Neural progenitor cell (in vitro differentiated cells): ENCODE data around the gene VOPP1. TPM values are rescaled to one million over a fixed set of nuclear protein-coding genes. Genes with fewer than 3 reads are reported as not detected.
"Not testable (repeated sequence)": the region's sequence is repeated elsewhere in the genome, so short reads cannot be mapped to it uniquely, and the experiment has no call there.

ENCODE experiments used
- DNase-seq: peaks from one replicate; pipeline ENCODE4 v3.0.0-alpha.2; 2016; ENCODE audit warnings: low spot score
- H2AFZ ChIP-seq: fragments of 200-600 bp; sonication (generic); replicated peaks from 2 replicates; pipeline ENCODE4 v1.6.1; 2016; ENCODE audit warnings: antibody characterized with exemption
- H3F3A ChIP-seq: fragments of 200-600 bp; sonication (generic); 2 replicates; pipeline ENCODE4 v1.6.1; 2016; ENCODE audit warnings: antibody characterized with exemption, low read depth
- H3K27ac ChIP-seq: fragments of 200-600 bp; sonication (generic); 2 replicates; pipeline ENCODE4 v1.5.1; 2016; ENCODE audit warnings: mild to moderate bottlenecking
- H3K27me3 ChIP-seq: fragments of 200-600 bp; sonication (generic); 2 replicates; pipeline ENCODE4 v1.6.1; 2016; ENCODE audit warnings: mild to moderate bottlenecking, moderate library complexity
- H3K36me3 ChIP-seq: fragments of 200-600 bp; sonication (generic); 2 replicates; pipeline ENCODE4 v1.5.1; 2016
- H3K4me1 ChIP-seq: fragments of 200-600 bp; sonication (generic); 2 replicates; pipeline ENCODE4 v1.6.1; 2016; ENCODE audit warnings: mixed run types
- H3K4me2 ChIP-seq: fragments of 200-600 bp; sonication (generic); 2 replicates; pipeline ENCODE4 v1.6.1; 2016
- H3K4me3 ChIP-seq: fragments of 200-600 bp; sonication (generic); 2 replicates; pipeline ENCODE4 v1.5.1; 2016
- H3K79me2 ChIP-seq: fragments of 200-600 bp; sonication (generic); 2 replicates; pipeline ENCODE4 v1.6.1; 2016; ENCODE audit warnings: low read depth
- H3K9ac ChIP-seq: fragments of 200-600 bp; sonication (generic); 2 replicates; pipeline ENCODE4 v1.6.1; 2016
- H3K9me3 ChIP-seq: fragments of 200-600 bp; sonication (generic); 2 replicates; pipeline ENCODE4 v1.5.1; 2016; ENCODE audit warnings: low read depth
- H4K20me1 ChIP-seq: fragments of 200-600 bp; sonication (generic); 2 replicates; pipeline ENCODE4 v1.6.1; 2016; ENCODE audit warnings: low read depth
- H3K27ac Mint-ChIP-seq: 3 replicates; pipeline ENCODE4 v1.8.0; 2021; ENCODE audit warnings: mixed read lengths
- H3K27me3 Mint-ChIP-seq: 2 replicates; pipeline ENCODE4 v1.8.0; 2022; ENCODE audit warnings: low read depth, mild to moderate bottlenecking, inconsistent platforms, moderate library complexity, mixed read lengths; ENCODE audit not compliant: insufficient read depth
- H3K36me3 Mint-ChIP-seq: 3 replicates; pipeline ENCODE4 v1.8.0; 2021; ENCODE audit warnings: mixed read lengths
- H3K4me1 Mint-ChIP-seq: 3 replicates; pipeline ENCODE4 v1.8.0; 2021; ENCODE audit warnings: mixed read lengths
- H3K4me3 Mint-ChIP-seq: 3 replicates; pipeline ENCODE4 v1.8.0; 2021; ENCODE audit warnings: mild to moderate bottlenecking, moderate library complexity, mixed read lengths
- H3K9me3 Mint-ChIP-seq: 3 replicates; pipeline ENCODE4 v1.8.0; 2020; ENCODE audit warnings: mixed read lengths
- EZH2 ChIP-seq: fragments of 200-600 bp; sonication (generic); IDR thresholded peaks from 2 replicates; pipeline ENCODE4 v1.6.1; 2017; ENCODE audit warnings: antibody characterized with exemption, mild to moderate bottlenecking, moderate library complexity
- EZH2phosphoT487 ChIP-seq: fragments of 200-600 bp; sonication (generic); IDR thresholded peaks from 2 replicates; pipeline ENCODE4 v1.6.1; 2017; ENCODE audit warnings: antibody characterized with exemption
- total RNA-seq: library from RNA; depleted of rRNA; stranded (reverse); fragments of >200 nt; gene quantifications from 2 replicates; pipeline ENCODE4 v1.2.3, GENCODE V29; 2015; ENCODE audit warnings: low replicate concordance
- TF ChIP-seq, protein P1 (sequence below): fragments of 200-600 bp; sonication (generic); IDR thresholded peaks from 2 replicates; pipeline ENCODE4 v1.5.1; 2017; ENCODE audit warnings: antibody characterized with exemption, mild to moderate bottlenecking

VOPP1 gene
- total RNA-seq, 1 donor from 2014 or later = 46.6 TPM

DNA sequence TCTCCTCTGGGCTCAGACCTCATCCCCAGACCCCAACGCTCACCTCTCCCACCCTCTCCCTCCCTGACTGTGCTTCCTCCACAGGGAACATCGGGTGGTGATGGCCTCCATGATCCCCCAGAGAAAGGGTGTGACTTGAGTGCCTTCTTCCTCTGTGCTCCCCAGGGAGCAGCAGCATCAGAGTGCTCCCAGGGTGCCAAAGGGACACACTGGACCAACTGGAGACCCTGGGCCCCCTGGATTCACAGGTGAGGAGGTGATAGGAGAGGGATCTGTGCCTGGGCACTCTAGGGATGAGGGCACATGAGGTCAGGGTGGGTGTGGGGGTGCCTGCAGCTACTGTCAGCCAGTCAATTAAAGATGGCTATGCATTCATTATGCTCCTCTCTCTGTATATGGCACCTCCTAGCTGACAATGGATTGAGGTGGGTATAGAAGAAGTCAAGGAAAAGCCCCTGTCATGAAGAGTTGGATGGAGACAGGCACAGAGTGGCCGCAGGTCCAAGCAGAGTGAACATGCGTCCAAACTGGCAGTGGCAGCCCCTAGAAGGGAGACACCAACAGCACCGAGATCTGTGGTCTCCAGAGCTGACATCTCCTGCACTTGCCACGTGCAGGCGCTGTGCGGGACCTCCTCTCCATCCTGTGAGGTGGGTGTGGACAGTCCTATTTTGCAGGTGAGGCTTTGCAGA is 15.5 kb upstream of the VOPP1 start:
- TF ChIP-seq EZH2phosphoT487 (no peak), EZH2 (no peak)
- TF ChIP-seq, protein P1, sequence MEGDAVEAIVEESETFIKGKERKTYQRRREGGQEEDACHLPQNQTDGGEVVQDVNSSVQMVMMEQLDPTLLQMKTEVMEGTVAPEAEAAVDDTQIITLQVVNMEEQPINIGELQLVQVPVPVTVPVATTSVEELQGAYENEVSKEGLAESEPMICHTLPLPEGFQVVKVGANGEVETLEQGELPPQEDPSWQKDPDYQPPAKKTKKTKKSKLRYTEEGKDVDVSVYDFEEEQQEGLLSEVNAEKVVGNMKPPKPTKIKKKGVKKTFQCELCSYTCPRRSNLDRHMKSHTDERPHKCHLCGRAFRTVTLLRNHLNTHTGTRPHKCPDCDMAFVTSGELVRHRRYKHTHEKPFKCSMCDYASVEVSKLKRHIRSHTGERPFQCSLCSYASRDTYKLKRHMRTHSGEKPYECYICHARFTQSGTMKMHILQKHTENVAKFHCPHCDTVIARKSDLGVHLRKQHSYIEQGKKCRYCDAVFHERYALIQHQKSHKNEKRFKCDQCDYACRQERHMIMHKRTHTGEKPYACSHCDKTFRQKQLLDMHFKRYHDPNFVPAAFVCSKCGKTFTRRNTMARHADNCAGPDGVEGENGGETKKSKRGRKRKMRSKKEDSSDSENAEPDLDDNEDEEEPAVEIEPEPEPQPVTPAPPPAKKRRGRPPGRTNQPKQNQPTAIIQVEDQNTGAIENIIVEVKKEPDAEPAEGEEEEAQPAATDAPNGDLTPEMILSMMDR = no peak
- no peak overlapping the region for H3K4me3 ChIP-seq
- no peaks in the 10 kb centered on the region for H3K27me3 ChIP-seq
- H3K4me1 Mint-ChIP-seq = no peaks in the 10 kb centered on the region
- H3F3A ChIP-seq = no peaks in the 10 kb centered on the region
- H3K27ac ChIP-seq = no peak overlapping the region
- no peaks in the 10 kb centered on the region for H3K4me1 ChIP-seq
- no peak overlapping the region for H3K27ac Mint-ChIP-seq
- no peak overlapping the region for H3K4me3 Mint-ChIP-seq
- peaks cover 4% of the 10 kb centered on the region for H3K27me3 Mint-ChIP-seq
- no peak for DNase-seq
- H3K9me3 ChIP-seq = no peaks in the 10 kb centered on the region
- peaks cover 4% of the 10 kb centered on the region for H3K9me3 Mint-ChIP-seq
- no peaks in the 10 kb centered on the region for H3K36me3 ChIP-seq
- no peak overlapping the region for H3K4me2 ChIP-seq
- no peak overlapping the region for H2AFZ ChIP-seq
- H3K79me2 ChIP-seq = no peaks in the 10 kb centered on the region
- H3K36me3 Mint-ChIP-seq = no peaks in the 10 kb centered on the region
- H3K9ac ChIP-seq = no peak overlapping the region
- H4K20me1 ChIP-seq = no peaks in the 10 kb centered on the region

DNA sequence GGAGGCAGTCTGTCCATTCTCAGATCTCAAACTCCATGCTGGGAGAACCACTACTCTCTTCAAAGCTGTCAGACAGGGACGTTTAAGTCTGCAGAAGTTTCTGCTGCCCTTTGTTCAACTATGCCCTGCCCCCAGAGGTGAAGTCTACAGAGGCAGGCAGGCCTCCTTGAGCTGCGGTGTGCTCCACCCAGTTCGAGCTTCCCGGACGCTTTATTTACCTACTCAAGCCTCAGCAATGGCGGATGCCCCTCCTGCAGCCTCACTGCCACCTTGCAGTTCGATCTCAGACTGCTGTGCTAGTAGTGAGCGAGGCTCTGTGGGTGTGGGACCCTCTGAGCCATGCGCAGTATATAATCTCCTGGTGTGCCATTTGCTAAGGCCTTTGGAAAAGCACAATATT is 10.4 kb upstream of the VOPP1 start:
- not testable (repeated sequence) for H3K9ac ChIP-seq, H3K4me3 Mint-ChIP-seq, H3K36me3 Mint-ChIP-seq

DNA sequence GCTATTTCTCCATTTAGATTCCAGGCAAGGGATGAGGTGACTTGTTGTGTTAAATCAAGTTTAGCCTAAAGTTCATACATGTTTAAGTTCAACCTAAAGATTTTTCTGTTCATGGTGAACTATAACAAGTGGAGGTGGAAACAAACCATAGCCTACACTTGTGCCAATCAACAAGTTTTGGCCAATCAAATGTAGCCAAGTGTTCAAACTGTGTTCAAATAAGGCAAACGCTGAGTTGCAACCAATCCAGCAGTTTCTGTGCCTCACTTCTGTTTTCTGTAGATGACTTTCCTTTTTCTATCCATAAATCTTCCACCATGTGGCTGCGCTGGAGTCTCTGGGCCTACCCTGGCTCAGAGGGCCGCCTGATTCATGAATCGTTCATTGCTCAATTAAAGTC is 4.5 kb upstream of the VOPP1 start:
- peaks cover 11% of the 10 kb centered on the region for H3K27me3 Mint-ChIP-seq
- H3K27ac ChIP-seq = no peak overlapping the region
- H3K36me3 ChIP-seq = no peaks in the 10 kb centered on the region
- H3K9ac ChIP-seq = no peak overlapping the region
- peaks cover 10% of the 10 kb centered on the region for H3K4me1 Mint-ChIP-seq
- no peaks in the 10 kb centered on the region for H3K36me3 Mint-ChIP-seq
- H3K9me3 Mint-ChIP-seq = no peaks in the 10 kb centered on the region
- H3K9me3 ChIP-seq = no peaks in the 10 kb centered on the region
- H3K4me2 ChIP-seq = no peak overlapping the region
- H3F3A ChIP-seq = no peaks in the 10 kb centered on the region
- peaks cover 24% of the 10 kb centered on the region for H3K27me3 ChIP-seq
- H3K4me3 Mint-ChIP-seq = no peak overlapping the region
- no peak for DNase-seq
- H3K4me3 ChIP-seq = no peak overlapping the region
- peaks cover 3% of the 10 kb centered on the region for H3K4me1 ChIP-seq
- peaks cover 3% of the 10 kb centered on the region for H3K79me2 ChIP-seq
- H3K27ac Mint-ChIP-seq = no peak overlapping the region
- H2AFZ ChIP-seq = no peak overlapping the region
- TF ChIP-seq, protein P1 = no peak
- TF ChIP-seq EZH2phosphoT487 (no peak), EZH2 (no peak)
- H4K20me1 ChIP-seq = no peaks in the 10 kb centered on the region

More for the DNA sequence above, 10.4 kb upstream of the VOPP1 start:
- not testable (repeated sequence) for H3K4me3 ChIP-seq, H3K9me3 ChIP-seq, H3K27ac Mint-ChIP-seq, H3K9me3 Mint-ChIP-seq, H3K27me3 Mint-ChIP-seq, H4K20me1 ChIP-seq, H3K36me3 ChIP-seq, H3K27ac ChIP-seq, H2AFZ ChIP-seq, DNase-seq, H3K4me1 Mint-ChIP-seq, H3K4me1 ChIP-seq, H3K27me3 ChIP-seq, H3K79me2 ChIP-seq, H3K4me2 ChIP-seq, H3F3A ChIP-seq

DNA sequence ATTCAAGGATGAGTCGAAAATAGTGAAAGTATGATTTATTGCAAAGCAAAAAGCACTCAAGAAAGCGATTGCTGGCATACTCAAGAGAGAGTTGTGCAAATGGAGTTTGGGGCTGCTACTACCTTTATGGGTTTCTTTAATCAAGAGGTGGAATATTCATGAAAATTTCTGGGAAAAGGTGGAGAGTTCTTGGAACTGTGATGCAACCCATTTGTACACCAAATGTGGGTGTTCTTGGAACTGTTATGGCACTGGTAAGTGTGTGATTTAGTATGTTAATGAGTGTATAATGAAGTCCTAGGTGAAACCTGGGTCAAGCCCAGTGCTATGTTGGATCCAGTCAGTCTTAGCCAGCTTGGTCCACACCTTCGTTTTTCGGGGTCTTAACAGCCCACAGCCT is 3.4 kb upstream of the VOPP1 start:
- Histone ChIP-seq H3K79me2 (peaks cover 13% of the 10 kb centered on the region), H3K36me3 (no peaks in the 10 kb centered on the region), H3K9ac (no peak overlapping the region), H3K4me1 (peaks cover 8% of the 10 kb centered on the region), H3K27ac (no peak overlapping the region), H4K20me1 (peaks cover 8% of the 10 kb centered on the region), H2AFZ (no peak overlapping the region), H3K9me3 (no peaks in the 10 kb centered on the region), H3K4me3 (no peak overlapping the region), H3K4me2 (no peak overlapping the region), H3K27me3 (peaks cover 24% of the 10 kb centered on the region), H3F3A (no peaks in the 10 kb centered on the region)
- no peaks in the 10 kb centered on the region for H3K9me3 Mint-ChIP-seq
- no peak overlapping the region for H3K27ac Mint-ChIP-seq
- peaks cover 11% of the 10 kb centered on the region for H3K27me3 Mint-ChIP-seq
- H3K36me3 Mint-ChIP-seq = no peaks in the 10 kb centered on the region
- no peak for DNase-seq
- peaks cover 14% of the 10 kb centered on the region for H3K4me1 Mint-ChIP-seq
- no peak overlapping the region for H3K4me3 Mint-ChIP-seq
- TF ChIP-seq EZH2phosphoT487 = no peak
- TF ChIP-seq, protein P1 = no peak
